A673 (cell line): ENCODE measurements around the gene COL2A1. TPM values are rescaled to one million over a fixed set of nuclear protein-coding genes. Genes with fewer than 3 reads are reported as not detected.

ENCODE experiments used
- Bru-seq: library from RNA; stranded (reverse); fragments of 400-500 nt; gene quantifications from one replicate; lab custom pipeline; 2021; lab: Mats Ljungman, UMichigan
- BruChase-seq, 2 experiments: library from RNA; stranded (reverse); fragments of 400-500 nt; gene quantifications; one replicate each; lab custom pipeline; 2021; lab: Mats Ljungman, UMichigan
- BruUV-seq: library from RNA; stranded (reverse); fragments of 400-500 nt; replicated peaks from 2 replicates; lab custom pipeline; 2021; lab: Mats Ljungman, UMichigan
- CTCF ChIA-PET: fragments of 300-600 bp; sonication (Branson Sonifier 250); formaldehyde crosslinking; loops from one replicate; lab custom pipeline; 2022; ENCODE audit warnings: antibody characterized with exemption; lab: Charles Lee
- POLR2A ChIA-PET: fragments of 300-600 bp; sonication (Branson Sonifier 250); formaldehyde crosslinking; loops from one replicate; lab custom pipeline; 2022; ENCODE audit warnings: antibody characterized with exemption; ENCODE audit not compliant: low non-redundant PET; lab: Charles Lee
- DNase-seq: peaks from one replicate; pipeline ENCODE4 v3.0.0-alpha.2; 2015; ENCODE audit warnings: low spot score
- H3K27ac ChIP-seq: fragments of 200-600 bp; sonication (generic); 2 replicates; pipeline ENCODE4 v1.5.1; 2016; ENCODE audit warnings: mixed run types, low read depth, mild to moderate bottlenecking, mixed read lengths, antibody characterized with exemption, low read length; ENCODE audit not compliant: poor library complexity, severe bottlenecking
- H3K27me3 ChIP-seq: fragments of 200-600 bp; sonication (generic); replicated peaks from 2 replicates; pipeline ENCODE4 v1.6.1; 2017; ENCODE audit warnings: mixed run types, low read depth, mild to moderate bottlenecking, mixed read lengths, antibody characterized with exemption, low read length; ENCODE audit not compliant: insufficient read depth, poor library complexity
- H3K36me3 ChIP-seq: fragments of 200-600 bp; sonication (generic); 2 replicates; pipeline ENCODE4 v1.6.1; 2016; ENCODE audit warnings: mixed run types, mild to moderate bottlenecking, mixed read lengths, antibody characterized with exemption, low read length; ENCODE audit not compliant: insufficient read depth, poor library complexity, severe bottlenecking
- H3K4me1 ChIP-seq: fragments of 200-600 bp; sonication (generic); 2 replicates; pipeline ENCODE4 v1.6.1; 2017; ENCODE audit warnings: mixed run types, mild to moderate bottlenecking, mixed read lengths, antibody characterized with exemption, low read length; ENCODE audit not compliant: insufficient read depth, poor library complexity, severe bottlenecking
- H3K4me3 ChIP-seq: fragments of 200-600 bp; sonication (generic); 2 replicates; pipeline ENCODE4 v1.5.1; 2016; ENCODE audit warnings: low read depth, mixed run types, mild to moderate bottlenecking, mixed read lengths, low read length; ENCODE audit not compliant: poor library complexity, severe bottlenecking
- H3K9me3 ChIP-seq: fragments of 200-600 bp; sonication (generic); 2 replicates; pipeline ENCODE4 v1.6.1; 2016; ENCODE audit warnings: mixed run types, low read depth, mild to moderate bottlenecking, mixed read lengths, antibody characterized with exemption, low read length; ENCODE audit not compliant: poor library complexity, severe bottlenecking
- EZH2 ChIP-seq: fragments of 200-600 bp; sonication (generic); IDR thresholded peaks from 2 replicates; pipeline ENCODE4 v1.6.1; 2017; ENCODE audit warnings: borderline replicate concordance, low read depth, mild to moderate bottlenecking, mixed read lengths, antibody characterized with exemption, low read length; ENCODE audit not compliant: poor library complexity, severe bottlenecking
- intact Hi-C: fragments of 100-400 bp; cut with micrococcal nuclease; formaldehyde crosslinking; loops from one replicate; pipeline ENCODE4 v1.10.0; 2022; ENCODE audit not compliant: unreplicated experiment
- long read RNA-seq: library from polyadenylated mRNA; stranded (forward); transcript quantifications from one replicate; pipeline ENCODE4 v2.0.0, GENCODE V29; 2022
- total RNA-seq: library from RNA; stranded (reverse); gene quantifications from 2 replicates; pipeline ENCODE4 v1.2.3, GENCODE V29; 2021
- TF ChIP-seq, protein P1 (sequence below): fragments of 300-800, 200-600 bp; sonication (generic); conservative IDR thresholded peaks from 2 replicates; pipeline ENCODE4 v1.5.1; 2017; ENCODE audit warnings: low read depth, mild to moderate bottlenecking, antibody characterized with exemption, low read length, moderate library complexity, mixed read lengths

COL2A1 gene
- total RNA-seq (0.85 and 1.3 TPM in 2 replicates), Bru-seq, nascent RNA (percentile 11 among the genes with signal in this experiment), BruChase-seq, experiment 1, labeled RNA remaining after a 2-hour chase (percentile 7 among the genes with signal in this experiment), BruChase-seq, experiment 2, labeled RNA remaining after a 6-hour chase (percentile 15 among the genes with signal in this experiment)
- long read RNA-seq, full-length matches to known transcripts = 1 of 2 reads
- long read RNA-seq, partial matches to known transcripts = 1 of 2 reads
- long read RNA-seq, other reads (novel, unspliced or antisense) = 0 of 2 reads

GRCh38 chr12:48004053-48004941, at the start of gene COL2A1:
TSS of gene COL2A1 (minus strand) at chr12:48004476. CDS start at chr12:48004321, 155 bp downstream.
- no peak within 1 kb of the TSS for H3K27ac ChIP-seq
- H3K9me3 ChIP-seq = no peaks in the 10 kb centered on the region
- H3K36me3 ChIP-seq = no peaks in the 10 kb centered on the region
- TF ChIP-seq, protein P1, sequence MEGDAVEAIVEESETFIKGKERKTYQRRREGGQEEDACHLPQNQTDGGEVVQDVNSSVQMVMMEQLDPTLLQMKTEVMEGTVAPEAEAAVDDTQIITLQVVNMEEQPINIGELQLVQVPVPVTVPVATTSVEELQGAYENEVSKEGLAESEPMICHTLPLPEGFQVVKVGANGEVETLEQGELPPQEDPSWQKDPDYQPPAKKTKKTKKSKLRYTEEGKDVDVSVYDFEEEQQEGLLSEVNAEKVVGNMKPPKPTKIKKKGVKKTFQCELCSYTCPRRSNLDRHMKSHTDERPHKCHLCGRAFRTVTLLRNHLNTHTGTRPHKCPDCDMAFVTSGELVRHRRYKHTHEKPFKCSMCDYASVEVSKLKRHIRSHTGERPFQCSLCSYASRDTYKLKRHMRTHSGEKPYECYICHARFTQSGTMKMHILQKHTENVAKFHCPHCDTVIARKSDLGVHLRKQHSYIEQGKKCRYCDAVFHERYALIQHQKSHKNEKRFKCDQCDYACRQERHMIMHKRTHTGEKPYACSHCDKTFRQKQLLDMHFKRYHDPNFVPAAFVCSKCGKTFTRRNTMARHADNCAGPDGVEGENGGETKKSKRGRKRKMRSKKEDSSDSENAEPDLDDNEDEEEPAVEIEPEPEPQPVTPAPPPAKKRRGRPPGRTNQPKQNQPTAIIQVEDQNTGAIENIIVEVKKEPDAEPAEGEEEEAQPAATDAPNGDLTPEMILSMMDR = no peak
- TF ChIP-seq EZH2 = peak; percentile 63
- peak within 1 kb of the TSS; percentile 38 for H3K4me3 ChIP-seq
- peaks cover 26% of the 10 kb centered on the region for H3K4me1 ChIP-seq
- peak; percentile 47 for DNase-seq
- peaks cover 75% of the 10 kb centered on the region for H3K27me3 ChIP-seq
- no TSS peak for BruUV-seq
- POLR2A ChIA-PET = no interaction called here
- CTCF ChIA-PET = interaction anchor here (0.5 kb wide), 1 partner anchor 556 kb away, joined by 7 read pairs; no protein-coding TSS in a partner anchor
- intact Hi-C loops = loop anchor here (10.0 kb wide), 1 partner anchor 181 kb away; the partner anchor contains the start of gene CCDC184

DNA sequence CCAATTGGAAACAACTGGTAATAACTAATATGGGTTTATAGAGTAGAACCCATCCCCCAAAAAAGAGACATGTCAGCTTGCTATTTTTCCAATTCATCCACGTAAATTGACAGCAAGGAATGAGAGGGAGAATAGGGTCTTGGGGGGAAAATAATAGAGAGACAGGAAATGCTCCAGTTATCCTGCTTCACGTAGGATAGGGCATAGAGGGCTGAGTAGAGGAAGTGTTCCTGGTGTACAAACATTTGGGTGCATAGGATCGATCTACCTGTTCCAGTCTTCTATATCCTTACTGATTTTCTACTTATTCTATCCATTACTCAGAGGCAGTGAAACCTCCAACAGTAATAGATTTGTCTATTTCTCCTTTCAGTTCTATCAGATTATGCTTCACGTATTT, 49.6 kb upstream of the COL2A1 start:
- no peak overlapping the region for H3K4me3 ChIP-seq
- no peaks in the 10 kb centered on the region for H3K27me3 ChIP-seq
- intact Hi-C loops = no loop called here
- CTCF ChIA-PET = no interaction called here
- H3K36me3 ChIP-seq = peaks cover 7% of the 10 kb centered on the region
- DNase-seq = no peak
- H3K27ac ChIP-seq = no peak overlapping the region
- H3K4me1 ChIP-seq = no peaks in the 10 kb centered on the region
- H3K9me3 ChIP-seq = peaks cover 5% of the 10 kb centered on the region
- BruUV-seq = no TSS peak
- no peak for TF ChIP-seq EZH2
- TF ChIP-seq, protein P1 = no peak
- POLR2A ChIA-PET = no interaction called here

DNA sequence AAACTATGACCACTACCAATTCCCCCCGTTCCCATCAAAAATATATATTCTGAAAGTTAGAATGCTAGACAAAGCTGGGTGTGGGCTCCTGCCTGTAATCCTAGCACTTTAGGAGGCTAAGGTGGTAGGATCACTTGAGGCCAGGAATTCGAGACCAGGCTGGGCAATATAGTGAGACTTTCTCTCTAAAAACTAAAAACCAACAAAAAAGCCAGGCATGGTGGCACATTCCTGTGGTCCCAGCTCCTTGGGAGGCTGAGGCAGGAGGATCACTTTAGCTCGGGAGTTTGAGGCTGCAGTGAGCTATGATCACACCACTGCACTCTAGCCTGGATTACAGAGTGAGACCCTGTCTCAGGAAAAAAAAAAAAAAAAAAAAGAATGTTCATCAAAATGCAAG, 48.8 kb upstream of the COL2A1 start:
- ChIA-PET CTCF (no interaction called here), POLR2A (no interaction called here)
- no peak for TF ChIP-seq EZH2
- TF ChIP-seq, protein P1 = no peak
- Histone ChIP-seq H3K4me3 (no peak overlapping the region), H3K36me3 (no peaks in the 10 kb centered on the region), H3K9me3 (no peaks in the 10 kb centered on the region), H3K4me1 (no peaks in the 10 kb centered on the region), H3K27me3 (no peaks in the 10 kb centered on the region), H3K27ac (no peak overlapping the region)
- no TSS peak for BruUV-seq
- intact Hi-C loops = no loop called here
- DNase-seq = no peak
